Cardiac muscle cell (in vitro differentiated cells and primary cell): Measurements from ENCODE around the gene SHANK1. TPM values are rescaled to one million over a fixed set of nuclear protein-coding genes. Genes with fewer than 3 reads are reported as not detected.

Experiments used
- DNase-seq, 2 donors: peaks; one replicate each; pipeline versions ENCODE4 v3.0.0 to v3.0.0-alpha.2; 2010 to 2017; ENCODE audit warnings: low read depth in 1 of 2, low spot score in 1 of 2
- H3K27ac ChIP-seq: fragments of 200-600 bp; sonication (generic); 2 replicates; pipeline ENCODE4 v1.5.1; 2016
- H3K27me3 ChIP-seq: fragments of 200-600 bp; sonication (generic); 2 replicates; pipeline ENCODE4 v1.6.0; 2016; ENCODE audit warnings: control low read depth
- H3K36me3 ChIP-seq: fragments of 200-600 bp; sonication (generic); 2 replicates; pipeline ENCODE4 v1.5.1; 2016; ENCODE audit warnings: control low read depth
- H3K4me1 ChIP-seq: fragments of 200-600 bp; sonication (generic); 2 replicates; pipeline ENCODE4 v1.8.1; 2017; ENCODE audit warnings: low read depth, mild to moderate bottlenecking, mixed run types
- H3K4me3 ChIP-seq: fragments of 200-600 bp; sonication (generic); 2 replicates; pipeline ENCODE4 v1.5.1; 2016; ENCODE audit warnings: mild to moderate bottlenecking
- H3K9me3 ChIP-seq: fragments of 200-600 bp; sonication (generic); 2 replicates; pipeline ENCODE4 v1.5.1; 2017; ENCODE audit warnings: low read depth, mild to moderate bottlenecking, control low read depth
- polyA plus RNA-seq: library from polyadenylated mRNA; unstranded; fragments of >200 nt; fragmentation: Nextera tagmentation; extraction: Ambion mirVana; gene quantifications from 2 replicates; pipeline ENCODE4 v1.2.1, GENCODE V29; 2016
- total RNA-seq: library from RNA; depleted of rRNA; stranded (reverse); fragments of >200 nt; gene quantifications from 2 replicates; pipeline ENCODE4 v1.2.3, GENCODE V29; 2016
- TF ChIP-seq, protein P1 (sequence below): IDR thresholded peaks from 2 replicates; pipeline ENCODE4 v1.5.1; 2012; ENCODE audit warnings: low read depth, mild to moderate bottlenecking, low read length

Gene SHANK1
- total and polyA plus RNA-seq, 2 experiments from 2014 or later = 0.71 to 2.9 TPM

DNA sequence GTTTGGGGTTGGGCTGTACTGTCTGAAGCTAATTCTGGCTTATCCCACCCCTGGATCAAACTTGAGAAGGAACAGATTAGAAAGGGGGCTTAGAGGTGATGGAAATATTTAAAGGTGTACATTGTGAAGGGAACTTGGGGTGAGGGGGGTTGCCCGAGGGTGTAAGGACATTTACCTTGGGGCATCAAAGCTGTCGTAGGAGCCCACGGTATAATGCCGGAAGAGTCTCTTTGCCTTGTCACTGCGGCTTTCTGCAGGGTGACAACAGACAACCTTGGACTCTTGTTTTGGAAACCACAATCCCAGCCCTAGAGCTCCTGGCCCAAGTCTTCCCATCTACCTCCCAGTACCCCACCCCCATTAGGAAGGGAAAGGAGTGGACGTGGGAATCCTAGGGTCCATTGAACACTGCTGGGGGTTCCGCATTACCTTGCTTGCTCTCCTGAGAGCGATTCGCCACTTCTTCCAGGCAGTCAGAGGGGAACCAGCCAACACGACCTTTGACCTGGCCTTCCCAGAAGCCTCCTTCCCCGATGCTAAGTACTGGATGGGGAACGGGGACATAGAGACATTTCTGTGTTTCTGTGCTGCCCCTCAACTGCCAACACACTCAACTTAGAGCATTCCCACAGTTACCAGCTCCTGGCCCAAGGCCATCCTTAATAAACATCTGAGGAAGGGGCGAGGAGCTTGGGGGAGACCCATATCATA is 22.0 kb downstream of the SHANK1 start:
- no peaks in the 10 kb centered on the region for H3K36me3 ChIP-seq
- H3K27me3 ChIP-seq = peaks cover 94% of the 10 kb centered on the region
- H3K4me3 ChIP-seq = no peak overlapping the region
- TF ChIP-seq, protein P1, sequence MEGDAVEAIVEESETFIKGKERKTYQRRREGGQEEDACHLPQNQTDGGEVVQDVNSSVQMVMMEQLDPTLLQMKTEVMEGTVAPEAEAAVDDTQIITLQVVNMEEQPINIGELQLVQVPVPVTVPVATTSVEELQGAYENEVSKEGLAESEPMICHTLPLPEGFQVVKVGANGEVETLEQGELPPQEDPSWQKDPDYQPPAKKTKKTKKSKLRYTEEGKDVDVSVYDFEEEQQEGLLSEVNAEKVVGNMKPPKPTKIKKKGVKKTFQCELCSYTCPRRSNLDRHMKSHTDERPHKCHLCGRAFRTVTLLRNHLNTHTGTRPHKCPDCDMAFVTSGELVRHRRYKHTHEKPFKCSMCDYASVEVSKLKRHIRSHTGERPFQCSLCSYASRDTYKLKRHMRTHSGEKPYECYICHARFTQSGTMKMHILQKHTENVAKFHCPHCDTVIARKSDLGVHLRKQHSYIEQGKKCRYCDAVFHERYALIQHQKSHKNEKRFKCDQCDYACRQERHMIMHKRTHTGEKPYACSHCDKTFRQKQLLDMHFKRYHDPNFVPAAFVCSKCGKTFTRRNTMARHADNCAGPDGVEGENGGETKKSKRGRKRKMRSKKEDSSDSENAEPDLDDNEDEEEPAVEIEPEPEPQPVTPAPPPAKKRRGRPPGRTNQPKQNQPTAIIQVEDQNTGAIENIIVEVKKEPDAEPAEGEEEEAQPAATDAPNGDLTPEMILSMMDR = no peak
- DNase-seq = no peak
- no peaks in the 10 kb centered on the region for H3K4me1 ChIP-seq
- H3K27ac ChIP-seq = no peak overlapping the region
- no peaks in the 10 kb centered on the region for H3K9me3 ChIP-seq

DNA sequence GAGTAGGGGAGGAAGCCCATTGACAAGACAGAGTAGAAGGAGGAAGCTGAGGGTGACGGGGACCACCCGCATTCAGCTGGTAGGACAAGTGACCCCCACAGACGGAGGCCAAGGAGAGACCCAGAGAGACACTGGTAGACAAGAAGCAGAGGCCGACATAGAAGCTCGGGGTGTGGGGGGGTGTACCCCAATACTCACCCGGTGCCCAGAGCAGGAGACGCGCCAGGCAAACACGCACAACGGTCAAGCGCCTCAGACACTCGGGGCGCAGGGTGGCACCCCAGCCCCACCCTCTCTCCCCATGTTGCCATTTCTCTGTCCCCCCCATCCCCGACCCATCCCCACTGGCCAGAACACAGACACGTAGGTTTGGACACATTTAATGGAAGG is 23.5 kb downstream of the SHANK1 start:
- H3K27me3 ChIP-seq = peaks cover 99% of the 10 kb centered on the region
- no peak for DNase-seq
- no peaks in the 10 kb centered on the region for H3K4me1 ChIP-seq
- H3K9me3 ChIP-seq = no peaks in the 10 kb centered on the region
- no peak overlapping the region for H3K4me3 ChIP-seq
- H3K36me3 ChIP-seq = no peaks in the 10 kb centered on the region
- TF ChIP-seq, protein P1 = no peak
- H3K27ac ChIP-seq = no peak overlapping the region

DNA sequence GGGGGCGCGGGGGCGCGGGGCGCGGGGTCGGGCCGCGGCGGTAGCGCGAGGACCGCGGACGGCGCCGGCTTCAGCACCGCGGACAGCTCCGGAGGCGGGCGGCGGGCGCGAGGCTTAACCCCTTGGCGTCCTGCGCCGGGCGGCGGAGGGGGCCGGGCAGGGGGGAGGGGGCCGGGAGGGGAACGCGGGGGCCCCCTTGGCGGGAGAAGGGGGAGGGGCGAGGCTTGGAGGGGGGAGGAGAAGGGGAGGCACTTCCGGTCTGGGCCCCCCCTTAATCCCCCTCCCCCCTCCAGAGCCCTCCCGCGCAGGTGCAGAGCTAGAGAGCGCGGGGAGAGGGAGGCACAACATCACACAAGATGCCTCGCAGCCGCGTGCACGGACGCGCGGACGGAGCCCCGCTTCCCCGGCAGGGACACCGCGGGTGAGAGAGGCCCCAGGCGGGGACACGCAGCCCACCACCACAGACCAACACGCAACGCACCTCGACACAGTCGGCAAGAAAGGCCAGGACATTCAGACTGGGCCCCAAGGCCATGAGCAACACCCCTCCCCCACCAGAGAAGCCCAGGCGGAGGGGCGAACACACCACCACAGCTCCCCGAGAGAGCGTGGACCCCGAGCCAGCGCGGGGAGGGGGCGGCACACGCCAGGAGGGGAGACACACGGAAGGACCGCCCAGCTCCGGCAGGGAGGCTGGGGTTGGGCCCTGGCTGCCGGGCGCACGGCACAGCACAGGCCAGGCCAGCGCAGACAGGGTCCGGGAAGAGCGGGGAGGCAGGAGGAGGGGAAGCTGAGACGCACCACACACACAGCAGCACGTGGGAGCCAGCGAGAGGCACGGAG is 24.1 kb downstream of the SHANK1 start:
- H3K27me3 ChIP-seq = peaks cover 100% of the 10 kb centered on the region
- DNase-seq = peak; percentile 21 to 73
- H3K9me3 ChIP-seq = no peaks in the 10 kb centered on the region
- H3K36me3 ChIP-seq = no peaks in the 10 kb centered on the region
- H3K4me3 ChIP-seq = peak overlapping the region; percentile 4
- no peaks in the 10 kb centered on the region for H3K4me1 ChIP-seq
- H3K27ac ChIP-seq = no peak overlapping the region
- TF ChIP-seq, protein P1 = no peak

DNA sequence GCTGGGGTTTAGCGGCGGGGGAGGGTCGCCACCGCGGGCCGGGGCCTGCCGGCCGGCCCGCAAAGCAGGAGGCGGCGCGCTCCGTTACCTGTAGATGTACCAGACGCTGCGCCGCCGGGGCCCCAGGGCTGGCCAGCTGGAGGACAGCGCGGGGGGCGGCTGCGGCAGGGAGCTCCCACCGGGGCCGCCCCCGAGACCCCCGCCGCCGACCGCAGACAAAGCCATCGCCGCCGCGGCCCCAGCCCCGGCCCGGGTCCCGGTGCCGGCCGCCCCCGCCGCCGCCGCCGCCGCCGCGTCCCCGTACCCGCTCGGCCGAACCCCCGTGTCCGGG is 24.8 kb downstream of the SHANK1 start:
- no peaks in the 10 kb centered on the region for H3K4me1 ChIP-seq
- peaks cover 100% of the 10 kb centered on the region for H3K27me3 ChIP-seq
- no peak overlapping the region for H3K4me3 ChIP-seq
- no peak for DNase-seq
- H3K9me3 ChIP-seq = no peaks in the 10 kb centered on the region
- no peaks in the 10 kb centered on the region for H3K36me3 ChIP-seq
- H3K27ac ChIP-seq = no peak overlapping the region
- TF ChIP-seq, protein P1 = no peak

DNA sequence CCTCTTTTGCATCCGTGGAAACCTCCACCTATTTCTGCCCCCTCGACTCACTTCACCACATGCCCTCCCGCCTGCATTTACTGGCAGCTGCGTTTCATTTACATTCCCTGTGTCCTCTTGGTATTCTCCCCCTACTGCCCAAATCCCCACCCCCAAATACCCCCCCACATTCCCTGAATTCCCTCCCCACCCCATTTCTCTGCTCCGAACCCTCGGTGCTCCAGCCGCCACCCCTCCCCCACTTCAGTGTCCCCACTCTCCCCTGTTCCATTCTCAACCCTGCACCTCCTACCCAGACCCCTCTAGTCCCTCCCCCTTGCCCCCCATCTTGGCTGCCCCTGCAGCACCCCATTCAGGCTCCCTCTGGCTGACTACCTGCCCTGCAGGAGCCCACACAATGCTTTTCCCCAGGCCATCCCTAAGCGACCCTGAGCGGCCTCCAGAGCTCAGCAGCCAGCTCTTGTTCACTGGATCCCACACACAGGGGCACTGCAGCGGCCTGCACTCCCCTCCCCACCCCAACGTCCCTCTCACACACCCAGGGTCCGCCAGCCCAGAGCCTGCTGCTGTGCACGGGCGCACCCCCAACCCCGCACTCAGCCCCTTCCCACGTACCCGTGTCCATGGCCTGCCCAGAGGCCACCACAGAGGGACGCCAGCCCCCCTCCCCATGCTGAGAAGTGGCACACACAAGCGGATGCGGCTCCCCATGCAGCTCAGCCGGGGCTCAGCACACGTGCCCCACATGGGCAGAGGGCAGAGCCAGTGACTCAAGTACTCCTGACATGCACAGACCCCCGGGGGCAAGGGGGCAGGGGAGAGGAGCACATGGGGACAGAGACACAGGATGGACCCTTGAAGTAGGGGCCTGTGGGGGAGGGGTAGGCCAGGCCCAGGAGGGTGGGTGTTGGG is 26.3 kb downstream of the SHANK1 start:
- DNase-seq = no peak
- Histone ChIP-seq H3K27me3 (peaks cover 100% of the 10 kb centered on the region), H3K36me3 (no peaks in the 10 kb centered on the region), H3K4me1 (no peaks in the 10 kb centered on the region), H3K4me3 (no peak overlapping the region), H3K27ac (no peak overlapping the region), H3K9me3 (no peaks in the 10 kb centered on the region)
- TF ChIP-seq, protein P1 = no peak
